Prostate gland (tissue), 2 donors: ENCODE measurements around the gene CACNG1.

ENCODE experiments used
- CTCF ChIP-seq, 4 experiments: fragments of 200-600 bp in 2 of 4; fragments of 450-650 bp in 2 of 4; sonication (generic) in 2 of 4; IDR thresholded peaks; 1 replicate in 3 of 4; 2 replicates in 1 of 4; pipeline ENCODE4 v1.5.1; 2016 to 2019; ENCODE audit warnings: antibody characterized with exemption in 4 of 4, mild to moderate bottlenecking in 2 of 4, moderate library complexity in 2 of 4
- POLR2A ChIP-seq: fragments of 450-650 bp; IDR thresholded peaks from one replicate; pipeline ENCODE4 v1.6.1; 2016; ENCODE audit warnings: antibody characterized with exemption, mild to moderate bottlenecking

GRCh38 chr17:67080804-67081203 lies 36.5 kb downstream of the CACNG1 start:
- no peak for TF ChIP-seq CTCF (IDR thresholded peaks at IDR 0.05)
- TF ChIP-seq POLR2A: no peak
